GM19193 (cell line): ENCODE data around the gene TMEM272.

Source experiments
- POLR2A ChIP-seq: IDR thresholded peaks from 4 replicates; pipeline ENCODE4 v1.6.1; 2011; ENCODE audit not compliant: insufficient read depth, insufficient read length; ENCODE audit errors: extremely low read depth

The TMEM272 gene

GRCh38 chr13:51770681-51771417 is 74.1 kb downstream of the TMEM272 start:
- TF ChIP-seq POLR2A = no peak

GRCh38 chr13:51770160-51770559 is 74.8 kb downstream of the TMEM272 start:
- no peak for TF ChIP-seq POLR2A

- no peak for TF ChIP-seq POLR2A
Observed at GRCh38 chr13:51769455-51770127, 75.4 kb downstream of the TMEM272 start.

- TF ChIP-seq POLR2A = no peak
Observed at GRCh38 chr13:51768976-51769375, 76.0 kb downstream of the TMEM272 start.

GRCh38 chr13:51768378-51768921 is 76.5 kb downstream of the TMEM272 start:
- TF ChIP-seq POLR2A = no peak

- TF ChIP-seq POLR2A = no peak
Observed at GRCh38 chr13:51767100-51767499, 77.9 kb downstream of the TMEM272 start.

GRCh38 chr13:51765142-51765515 is 79.8 kb downstream of the TMEM272 start:
- TF ChIP-seq POLR2A = no peak

- TF ChIP-seq POLR2A = peak; percentile 66
Observed at GRCh38 chr13:51764184-51765141, 80.5 kb downstream of the TMEM272 start.

- TF ChIP-seq POLR2A = no peak
Observed at GRCh38 chr13:51763486-51763885, 81.5 kb downstream of the TMEM272 start.
